A549 treated with Mapracorat at 1 μM for 4 hours (cell line): Measurements from ENCODE around the gene CAMSAP3. TPM values are rescaled to one million over a fixed set of nuclear protein-coding genes. Genes with fewer than 3 reads are reported as not detected.

Source experiments
- total RNA-seq: library from RNA; stranded (reverse); fragments of 200-300 nt; extraction: Qiagen RNA extraction; gene quantifications from 5 replicates; pipeline ENCODE4 v1.2.3, GENCODE V29; 2022

The CAMSAP3 gene
- 4.0 to 6.3 TPM (median 5.3 TPM) in 5 replicates for total RNA-seq

GRCh38 chr19:7595466-7596133, at the start of gene CAMSAP3:
Gene CAMSAP3 (plus strand): TSS chr19:7595863. CDS start chr19:7596003, 140 bp downstream.

GRCh38 chr19:7629347-7630054, 33.8 kb downstream of the CAMSAP3 start, which contains the start of the genes PET100 and XAB2:
Gene PET100 (plus strand): TSS chr19:7629793. CDS start chr19:7629834, 41 bp downstream.
Gene XAB2 (minus strand): TSS chr19:7629545. CDS start chr19:7629527, 18 bp downstream.

GRCh38 chr19:7633698-7634097, 38.0 kb downstream of the CAMSAP3 start, which contains the start of gene PCP2:
Gene PCP2 (minus strand): TSS chr19:7633719. CDS start chr19:7633457, 262 bp downstream.

GRCh38 chr19:7636691-7637373, 41.2 kb downstream of the CAMSAP3 start, which contains the start of gene STXBP2:
Gene STXBP2 (plus strand): TSS chr19:7637110. CDS start chr19:7637150, 40 bp downstream.

Other genes starting within 250 kb of the CAMSAP3 start
- 49.6 to 77.9 TPM (median 67.9 TPM) in 5 replicates for gene ARHGEF18, start 246.9 kb upstream of the CAMSAP3 start, total RNA-seq
- 1.3 to 2.6 TPM (median 1.6 TPM) in 5 replicates for gene PEX11G, start 106.8 kb upstream of the CAMSAP3 start, total RNA-seq
- gene ZNF358, start 79.8 kb upstream of the CAMSAP3 start, total RNA-seq: 16.4 to 21.2 TPM (median 18.2 TPM) in 5 replicates
- 8.9 to 13.5 TPM (median 11.5 TPM) in 5 replicates for gene MCOLN1, start 73.2 kb upstream of the CAMSAP3 start, total RNA-seq
- gene PNPLA6, start 60.1 kb upstream of the CAMSAP3 start, total RNA-seq: 23.0 to 39.6 TPM (median 34.5 TPM) in 5 replicates
- gene XAB2, start 33.7 kb downstream of the CAMSAP3 start, total RNA-seq: 21.5 to 26.3 TPM (median 25.6 TPM) in 5 replicates
- 46.3 to 68.9 TPM (median 59.4 TPM) in 5 replicates for gene PET100, start 33.9 kb downstream of the CAMSAP3 start, total RNA-seq
- not detected in 5 replicates for gene PCP2, start 37.9 kb downstream of the CAMSAP3 start, total RNA-seq
- 31.0 to 45.2 TPM (median 40.0 TPM) in 5 replicates for gene STXBP2, start 41.2 kb downstream of the CAMSAP3 start, total RNA-seq
- not detected in 5 replicates for gene RETN, start 73.2 kb downstream of the CAMSAP3 start, total RNA-seq
- not detected in 5 replicates for gene MCEMP1, start 81.2 kb downstream of the CAMSAP3 start, total RNA-seq
- 45.4 to 107 TPM (median 106 TPM) in 5 replicates for gene TRAPPC5, start 85.0 kb downstream of the CAMSAP3 start, total RNA-seq
- gene FCER2, start 106.3 kb downstream of the CAMSAP3 start, total RNA-seq: not detected in 5 replicates
- gene CLEC4G, start 136.2 kb downstream of the CAMSAP3 start, total RNA-seq: not detected in 5 replicates
- not detected in 5 replicates for gene CD209, start 151.7 kb downstream of the CAMSAP3 start, total RNA-seq
- not detected in 5 replicates for gene CLEC4M, start 167.4 kb downstream of the CAMSAP3 start, total RNA-seq
- gene EVI5L, start 234.4 kb downstream of the CAMSAP3 start, total RNA-seq: 1.1 to 1.9 TPM (median 1.8 TPM) in 5 replicates